22Rv1 (cell line): ENCODE measurements around the gene ZNF414.

Experiments
- H3K27ac ChIP-seq: fragments of 450-650 bp; 2 replicates; pipeline ENCODE4 v1.5.1; 2017
- ZFX ChIP-seq: fragments of 450-650 bp; IDR thresholded peaks from 2 replicates; pipeline ENCODE4 v1.6.1; 2017; ENCODE audit warnings: antibody characterized with exemption, borderline replicate concordance
- TF ChIP-seq, protein P1 (sequence below): fragments of 450-650 bp; IDR thresholded peaks from 2 replicates; pipeline ENCODE4 v1.5.1; 2017; ENCODE audit warnings: mild to moderate bottlenecking

The ZNF414 gene

DNA sequence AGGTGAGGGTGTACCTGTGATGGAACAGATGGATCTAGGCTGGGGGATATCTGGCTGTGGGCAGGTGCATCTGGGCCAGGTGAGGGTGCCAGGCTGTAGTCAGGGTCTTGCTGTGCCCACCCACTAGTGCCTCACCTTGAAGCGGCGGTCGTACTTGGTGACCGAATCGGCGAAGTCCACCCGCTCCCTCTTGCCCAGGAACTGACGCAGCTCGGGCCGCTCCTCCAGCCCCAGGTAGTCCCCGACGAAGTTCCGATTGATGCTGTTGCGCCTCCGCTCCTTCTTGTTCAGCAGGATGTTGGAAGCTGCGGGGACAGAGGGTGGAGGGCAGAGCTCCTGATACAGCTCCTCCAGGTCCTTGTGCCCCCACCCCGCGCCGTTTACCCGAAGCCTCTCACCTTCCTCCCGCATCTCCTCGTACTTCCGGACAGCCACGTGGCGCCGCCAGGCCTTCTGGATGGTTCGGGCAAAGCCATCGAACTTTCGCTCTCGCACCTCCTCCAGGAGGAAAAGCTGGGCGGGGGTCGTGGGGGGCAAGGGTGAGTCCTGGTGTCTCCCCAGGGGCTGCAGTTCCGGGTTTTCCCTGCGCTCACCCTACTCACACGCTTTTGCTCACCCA is 16.2 kb upstream of the ZNF414 start:
- H3K27ac ChIP-seq, result no peak overlapping the region
- TF ChIP-seq ZFX, result no peak
- TF ChIP-seq, protein P1, sequence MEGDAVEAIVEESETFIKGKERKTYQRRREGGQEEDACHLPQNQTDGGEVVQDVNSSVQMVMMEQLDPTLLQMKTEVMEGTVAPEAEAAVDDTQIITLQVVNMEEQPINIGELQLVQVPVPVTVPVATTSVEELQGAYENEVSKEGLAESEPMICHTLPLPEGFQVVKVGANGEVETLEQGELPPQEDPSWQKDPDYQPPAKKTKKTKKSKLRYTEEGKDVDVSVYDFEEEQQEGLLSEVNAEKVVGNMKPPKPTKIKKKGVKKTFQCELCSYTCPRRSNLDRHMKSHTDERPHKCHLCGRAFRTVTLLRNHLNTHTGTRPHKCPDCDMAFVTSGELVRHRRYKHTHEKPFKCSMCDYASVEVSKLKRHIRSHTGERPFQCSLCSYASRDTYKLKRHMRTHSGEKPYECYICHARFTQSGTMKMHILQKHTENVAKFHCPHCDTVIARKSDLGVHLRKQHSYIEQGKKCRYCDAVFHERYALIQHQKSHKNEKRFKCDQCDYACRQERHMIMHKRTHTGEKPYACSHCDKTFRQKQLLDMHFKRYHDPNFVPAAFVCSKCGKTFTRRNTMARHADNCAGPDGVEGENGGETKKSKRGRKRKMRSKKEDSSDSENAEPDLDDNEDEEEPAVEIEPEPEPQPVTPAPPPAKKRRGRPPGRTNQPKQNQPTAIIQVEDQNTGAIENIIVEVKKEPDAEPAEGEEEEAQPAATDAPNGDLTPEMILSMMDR, result no peak

- TF ChIP-seq, protein P1, result no peak
- TF ChIP-seq ZFX, result no peak
- no peak overlapping the region for H3K27ac ChIP-seq
Measured at GRCh38 chr19:8529369-8530006, 15.5 kb upstream of the ZNF414 start.

- TF ChIP-seq ZFX, result no peak
- TF ChIP-seq, protein P1, result no peak
- H3K27ac ChIP-seq, result no peak overlapping the region
Measured at GRCh38 chr19:8528500-8528899, 14.5 kb upstream of the ZNF414 start.

DNA sequence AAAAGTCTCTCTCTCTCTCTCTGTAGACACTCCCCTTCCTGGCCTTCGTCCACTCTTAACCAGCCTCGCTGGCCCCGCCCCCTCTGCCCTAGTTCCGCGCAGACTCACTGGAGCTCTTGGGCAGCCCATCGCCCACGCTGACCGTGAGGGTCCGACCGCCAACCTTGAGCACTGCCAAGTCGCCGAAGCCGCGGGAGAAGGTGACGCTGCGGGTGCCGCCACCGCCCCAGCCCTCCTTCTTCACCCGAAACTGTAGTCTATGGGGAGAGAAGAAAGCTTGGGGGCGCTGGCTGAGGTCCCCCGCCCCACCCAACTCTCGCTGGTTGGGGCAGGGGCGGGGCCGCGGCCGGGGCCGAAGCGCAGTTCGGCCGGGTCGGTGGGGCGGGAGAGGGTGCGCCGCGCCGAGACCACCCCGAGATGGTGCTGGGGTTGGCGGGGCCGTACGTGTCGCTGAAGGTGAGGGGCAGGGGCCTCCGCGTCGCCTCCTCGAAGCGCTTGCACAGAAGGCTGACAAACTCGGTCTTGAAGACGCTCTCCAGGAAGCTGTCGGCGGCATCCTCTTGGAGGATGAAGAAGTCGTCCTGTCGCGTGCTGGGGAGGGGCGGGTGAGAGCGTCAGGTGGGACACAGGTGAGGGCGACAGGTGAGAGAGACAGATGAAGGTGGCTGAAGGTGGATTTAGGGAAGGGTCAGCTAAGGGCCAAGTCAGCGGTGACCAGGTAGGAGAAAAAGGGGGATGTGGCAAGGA is 12.6 kb upstream of the ZNF414 start:
- no peak for TF ChIP-seq ZFX
- TF ChIP-seq, protein P1, result no peak
- H3K27ac ChIP-seq, result peak overlapping the region; percentile 88

DNA sequence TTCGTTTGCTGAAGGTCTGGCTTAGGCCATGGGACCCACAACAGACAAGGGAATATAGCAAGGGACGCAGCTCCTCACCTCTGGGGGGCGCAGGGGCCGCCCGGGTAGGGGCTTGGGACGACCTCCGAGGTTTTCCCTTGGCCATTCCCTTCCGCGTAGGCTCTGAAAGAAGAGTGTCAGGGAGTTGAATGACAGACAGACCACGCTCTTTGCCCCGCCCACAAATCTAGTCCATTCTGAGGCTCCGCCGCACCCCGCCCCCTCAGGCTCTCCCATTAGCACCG is 11.4 kb upstream of the ZNF414 start:
- peak overlapping the region; percentile 88 for H3K27ac ChIP-seq
- TF ChIP-seq, protein P1, result peak; percentile 27; the same call in 1 of the 2 replicates
- TF ChIP-seq ZFX, result no peak

- TF ChIP-seq, protein P1, result no peak
- TF ChIP-seq ZFX, result no peak
- no peak overlapping the region for H3K27ac ChIP-seq
Measured at GRCh38 chr19:8519388-8519787, 5.4 kb upstream of the ZNF414 start.

- H3K27ac ChIP-seq, result no peak overlapping the region
- TF ChIP-seq, protein P1, result no peak
Measured at GRCh38 chr19:8518536-8518935, 4.6 kb upstream of the ZNF414 start.
